ENCODE results near the gene NANOS1. TPM values are rescaled to one million over a fixed set of nuclear protein-coding genes. Genes with fewer than 3 reads are reported as not detected.

NANOS1 gene
- total RNA-seq, 3 donors from 2014 or later (not counting 1 experiment from before 2014, with no cell fraction given): 0.09 TPM; not detected in 2

GRCh38 chr10:119020627-119020946 lies 8.9 kb upstream of the NANOS1 start:
- Histone ChIP-seq H3K4me1 (ENCODE audit: control insufficient read depth, insufficient read depth, low read length) (no peaks in the 10 kb centered on the region), H3K9me3 (ENCODE audit: control insufficient read depth, insufficient read depth, low read length) (no peaks in the 10 kb centered on the region), H3K27me3 (ENCODE audit: control insufficient read depth, insufficient read depth, low read length) (no peaks in the 10 kb centered on the region), H3K27ac (ENCODE audit: low read length) (no peak overlapping the region), H3K4me3 (ENCODE audit: low read length) (no peak overlapping the region), H3K36me3 (ENCODE audit: control insufficient read depth, insufficient read depth, low read length) (no peaks in the 10 kb centered on the region)
- no peak for TF ChIP-seq CTCF (IDR thresholded peaks at IDR 0.05)
- H3K9me3 Mint-ChIP-seq: no peaks in the 10 kb centered on the region
- intact Hi-C loops (cut with micrococcal nuclease): no loop called here
- H3K27me3 Mint-ChIP-seq (ENCODE audit: low read depth in 2 of 2): peaks cover 0 to 8% of the 10 kb centered on the region in 2 donors
- no peak for ATAC-seq
- no peak for DNase-seq
- H3K4me3 Mint-ChIP-seq: no peak overlapping the region
- no peak overlapping the region for H3K27ac Mint-ChIP-seq
- H3K36me3 Mint-ChIP-seq: no peaks in the 10 kb centered on the region
- H3K4me1 Mint-ChIP-seq: peaks cover 0 to 8% of the 10 kb centered on the region in 2 donors
- 61% methylated on average over 2 of the region's 2 CpGs for WGBS (ENCODE audit: insufficient coverage)

- no peak for TF ChIP-seq CTCF (IDR thresholded peaks at IDR 0.05)
- no peaks in the 10 kb centered on the region for H3K9me3 Mint-ChIP-seq
Observed at GRCh38 chr10:119022846-119023552, 6.5 kb upstream of the NANOS1 start.

GRCh38 chr10:119023553-119023868 lies 6.0 kb upstream of the NANOS1 start:
- Histone ChIP-seq H3K27ac (ENCODE audit: low read length) (no peak overlapping the region), H3K4me1 (ENCODE audit: control insufficient read depth, insufficient read depth, low read length) (no peaks in the 10 kb centered on the region), H3K9me3 (ENCODE audit: control insufficient read depth, insufficient read depth, low read length) (no peaks in the 10 kb centered on the region), H3K36me3 (ENCODE audit: control insufficient read depth, insufficient read depth, low read length) (no peaks in the 10 kb centered on the region), H3K27me3 (ENCODE audit: control insufficient read depth, insufficient read depth, low read length) (no peaks in the 10 kb centered on the region), H3K4me3 (ENCODE audit: low read length) (no peak overlapping the region)
- WGBS (ENCODE audit: insufficient coverage): 93% methylated on average over 8 of the region's 8 CpGs
- Mint-ChIP-seq H3K36me3 (no peaks in the 10 kb centered on the region), H3K9me3 (no peaks in the 10 kb centered on the region), H3K4me3 (no peak overlapping the region), H3K4me1 (peaks cover 0 to 12% of the 10 kb centered on the region in 2 donors), H3K27ac (no peak overlapping the region), H3K27me3 (ENCODE audit: low read depth in 2 of 2) (peaks cover 0 to 6% of the 10 kb centered on the region in 2 donors)
- TF ChIP-seq CTCF (IDR thresholded peaks at IDR 0.05): no peak
- ATAC-seq (no peak), DNase-seq (no peak)
- intact Hi-C loops (cut with micrococcal nuclease): no loop called here

More at GRCh38 chr10:119022846-119023552, 6.5 kb upstream of the NANOS1 start:
- ATAC-seq: no peak
- Histone ChIP-seq H3K4me1 (ENCODE audit: control insufficient read depth, insufficient read depth, low read length) (no peaks in the 10 kb centered on the region), H3K27ac (ENCODE audit: low read length) (no peak overlapping the region), H3K36me3 (ENCODE audit: control insufficient read depth, insufficient read depth, low read length) (no peaks in the 10 kb centered on the region), H3K27me3 (ENCODE audit: control insufficient read depth, insufficient read depth, low read length) (no peaks in the 10 kb centered on the region), H3K4me3 (ENCODE audit: low read length) (no peak overlapping the region), H3K9me3 (ENCODE audit: control insufficient read depth, insufficient read depth, low read length) (no peaks in the 10 kb centered on the region)
- Mint-ChIP-seq H3K36me3 (no peaks in the 10 kb centered on the region), H3K27me3 (ENCODE audit: low read depth in 2 of 2) (peaks cover 0 to 8% of the 10 kb centered on the region in 2 donors), H3K4me1 (peaks cover 0 to 8% of the 10 kb centered on the region in 2 donors), H3K27ac (no peak overlapping the region), H3K4me3 (no peak overlapping the region)
- WGBS (ENCODE audit: insufficient coverage): 67% methylated on average over 8 of the region's 8 CpGs
- DNase-seq: no peak
- intact Hi-C loops (cut with micrococcal nuclease): no loop called here

GRCh38 chr10:119024882-119025281 lies 4.6 kb upstream of the NANOS1 start:
- peaks cover 0 to 4% of the 10 kb centered on the region in 2 donors for H3K27me3 Mint-ChIP-seq (ENCODE audit: low read depth in 2 of 2)
- Histone ChIP-seq H3K36me3 (ENCODE audit: control insufficient read depth, insufficient read depth, low read length) (no peaks in the 10 kb centered on the region), H3K27me3 (ENCODE audit: control insufficient read depth, insufficient read depth, low read length) (no peaks in the 10 kb centered on the region), H3K4me1 (ENCODE audit: control insufficient read depth, insufficient read depth, low read length) (peaks cover 7% of the 10 kb centered on the region), H3K4me3 (ENCODE audit: low read length) (no peak overlapping the region), H3K9me3 (ENCODE audit: control insufficient read depth, insufficient read depth, low read length) (no peaks in the 10 kb centered on the region), H3K27ac (ENCODE audit: low read length) (no peak overlapping the region)
- WGBS (ENCODE audit: insufficient coverage): 55% methylated on average over 5 of the region's 6 CpGs
- H3K9me3 Mint-ChIP-seq: no peaks in the 10 kb centered on the region
- no peak overlapping the region for H3K4me3 Mint-ChIP-seq
- no peaks in the 10 kb centered on the region for H3K36me3 Mint-ChIP-seq
- TF ChIP-seq CTCF (IDR thresholded peaks at IDR 0.05): no peak
- ATAC-seq (no peak), DNase-seq (no peak)
- H3K27ac Mint-ChIP-seq: no peak overlapping the region
- intact Hi-C loops (cut with micrococcal nuclease): no loop called here
- H3K4me1 Mint-ChIP-seq: peaks cover 0 to 18% of the 10 kb centered on the region in 2 donors
